Osteocyte (in vitro differentiated cells): ENCODE results near the gene DKC1. TPM values are rescaled to one million over a fixed set of nuclear protein-coding genes. Genes with fewer than 3 reads are reported as not detected.

Experiments
- DNase-seq: peaks from one replicate; pipeline ENCODE4 v3.0.0; 2021; ENCODE audit warnings: mixed read lengths; ENCODE audit not compliant: unreplicated experiment; ENCODE audit errors: extremely low spot score
- H3K27ac Mint-ChIP-seq: one replicate; pipeline ENCODE4 v1.8.0; 2021; ENCODE audit warnings: mild to moderate bottlenecking, mixed read lengths; ENCODE audit not compliant: unreplicated experiment
- H3K27me3 Mint-ChIP-seq: one replicate; pipeline ENCODE4 v1.8.0; 2021; ENCODE audit warnings: mixed read lengths; ENCODE audit not compliant: unreplicated experiment
- H3K36me3 Mint-ChIP-seq: one replicate; pipeline ENCODE4 v1.8.0; 2021; ENCODE audit warnings: mixed read lengths; ENCODE audit not compliant: unreplicated experiment
- H3K4me1 Mint-ChIP-seq: one replicate; pipeline ENCODE4 v1.8.0; 2021; ENCODE audit warnings: mixed read lengths; ENCODE audit not compliant: unreplicated experiment
- H3K4me3 Mint-ChIP-seq: one replicate; pipeline ENCODE4 v1.8.0; 2021; ENCODE audit warnings: mild to moderate bottlenecking, moderate library complexity, mixed read lengths; ENCODE audit not compliant: unreplicated experiment
- H3K9me3 Mint-ChIP-seq: one replicate; pipeline ENCODE4 v1.8.0; 2021; ENCODE audit warnings: mixed read lengths; ENCODE audit not compliant: unreplicated experiment
- CTCF ChIP-seq: fragments of 200-600 bp; sonication (generic); IDR thresholded peaks from 2 replicates; pipeline ENCODE4 v1.5.0; 2021; ENCODE audit warnings: antibody characterized with exemption, mild to moderate bottlenecking, moderate library complexity
- total RNA-seq: library from RNA; stranded (reverse); gene quantifications from 2 replicates; pipeline ENCODE4 v1.2.1, GENCODE V29; 2021

Gene DKC1
- total RNA-seq, 1 donor from 2014 or later = 37.5 TPM

- DNase-seq = no peak
- H3K27me3 Mint-ChIP-seq = no peaks in the 10 kb centered on the region
- H3K9me3 Mint-ChIP-seq = peaks cover 18% of the 10 kb centered on the region
- peaks cover 29% of the 10 kb centered on the region for H3K36me3 Mint-ChIP-seq
- H3K4me3 Mint-ChIP-seq = no peak overlapping the region
- H3K27ac Mint-ChIP-seq = no peak overlapping the region
- no peak for TF ChIP-seq CTCF
- H3K4me1 Mint-ChIP-seq = no peaks in the 10 kb centered on the region
Measured at GRCh38 chrX:154776753-154777152, 14.1 kb downstream of the DKC1 start.

GRCh38 chrX:154779261-154779660 is 16.6 kb downstream of the DKC1 start:
- DNase-seq = no peak
- Mint-ChIP-seq H3K27ac (no peak overlapping the region), H3K27me3 (no peaks in the 10 kb centered on the region), H3K36me3 (peaks cover 18% of the 10 kb centered on the region), H3K4me3 (no peak overlapping the region), H3K4me1 (no peaks in the 10 kb centered on the region), H3K9me3 (peaks cover 15% of the 10 kb centered on the region)
- TF ChIP-seq CTCF = no peak

GRCh38 chrX:154780968-154781367 is 18.3 kb downstream of the DKC1 start:
- peaks cover 15% of the 10 kb centered on the region for H3K9me3 Mint-ChIP-seq

GRCh38 chrX:154784149-154784995 is 21.7 kb downstream of the DKC1 start:
- no peaks in the 10 kb centered on the region for H3K27me3 Mint-ChIP-seq
- no peak overlapping the region for H3K27ac Mint-ChIP-seq
- TF ChIP-seq CTCF = no peak
- DNase-seq = no peak
- no peak overlapping the region for H3K4me3 Mint-ChIP-seq
- peaks cover 14% of the 10 kb centered on the region for H3K9me3 Mint-ChIP-seq
- no peaks in the 10 kb centered on the region for H3K4me1 Mint-ChIP-seq
- peaks cover 5% of the 10 kb centered on the region for H3K36me3 Mint-ChIP-seq

More at GRCh38 chrX:154780968-154781367, 18.3 kb downstream of the DKC1 start:
- H3K4me3 Mint-ChIP-seq = no peak overlapping the region
- TF ChIP-seq CTCF = no peak
- H3K27ac Mint-ChIP-seq = no peak overlapping the region
- no peaks in the 10 kb centered on the region for H3K4me1 Mint-ChIP-seq
- DNase-seq = no peak
- H3K27me3 Mint-ChIP-seq = no peaks in the 10 kb centered on the region
- H3K36me3 Mint-ChIP-seq = peaks cover 15% of the 10 kb centered on the region

GRCh38 chrX:154785716-154786115 is 23.1 kb downstream of the DKC1 start:
- TF ChIP-seq CTCF = no peak
- Mint-ChIP-seq H3K27ac (no peak overlapping the region), H3K27me3 (no peaks in the 10 kb centered on the region), H3K4me1 (no peaks in the 10 kb centered on the region), H3K9me3 (peaks cover 14% of the 10 kb centered on the region), H3K36me3 (peaks cover 5% of the 10 kb centered on the region), H3K4me3 (no peak overlapping the region)
- no peak for DNase-seq
